HG03159 (cell line): Measurements from ENCODE around the gene MYO3B.
"Not testable (repeated sequence)": the region's sequence is repeated elsewhere in the genome, so short reads cannot be mapped to it uniquely, and the experiment has no call there.

Experiments
- ATAC-seq: cut with Tn5 transposase; IDR thresholded peaks from one replicate; pipeline ENCODE4 v1.9.1; 2021; ENCODE audit warnings: mild to moderate bottlenecking, moderate library complexity; ENCODE audit not compliant: unreplicated experiment

MYO3B gene

GRCh38 chr2:170582751-170583463, 405.0 kb downstream of the MYO3B start:
- no peak for ATAC-seq

- ATAC-seq, result no peak
Measured at GRCh38 chr2:170585067-170585466, 407.1 kb downstream of the MYO3B start.

- no peak for ATAC-seq
Measured at GRCh38 chr2:170586571-170587095, 408.7 kb downstream of the MYO3B start.

- ATAC-seq, result no peak
Measured at GRCh38 chr2:170587117-170587516, 409.2 kb downstream of the MYO3B start.

- ATAC-seq, result no peak
Measured at GRCh38 chr2:170587922-170588321, 410.0 kb downstream of the MYO3B start.

GRCh38 chr2:170588729-170589128, 410.8 kb downstream of the MYO3B start:
- no peak for ATAC-seq

- ATAC-seq, result no peak
Measured at GRCh38 chr2:170596576-170596975, 418.6 kb downstream of the MYO3B start.

GRCh38 chr2:170598067-170598395, 420.1 kb downstream of the MYO3B start:
- no peak for ATAC-seq

- no peak for ATAC-seq
Measured at GRCh38 chr2:170601489-170601888, 423.5 kb downstream of the MYO3B start.

GRCh38 chr2:170605862-170606261, 427.9 kb downstream of the MYO3B start:
- no peak for ATAC-seq

GRCh38 chr2:170607171-170607570, 429.2 kb downstream of the MYO3B start:
- no peak for ATAC-seq

- no peak for ATAC-seq
Measured at GRCh38 chr2:170610615-170611014, 432.7 kb downstream of the MYO3B start.

- ATAC-seq, result not testable (repeated sequence)
Measured at GRCh38 chr2:170618948-170619347, 441.0 kb downstream of the MYO3B start.

- not testable (repeated sequence) for ATAC-seq
Measured at GRCh38 chr2:170635094-170635493, 457.1 kb downstream of the MYO3B start.

GRCh38 chr2:170639635-170640034, 461.7 kb downstream of the MYO3B start:
- no peak for ATAC-seq

GRCh38 chr2:170641961-170642360, 464.0 kb downstream of the MYO3B start:
- no peak for ATAC-seq

- no peak for ATAC-seq
Measured at GRCh38 chr2:170643346-170643745, 465.4 kb downstream of the MYO3B start.

GRCh38 chr2:170647741-170648436, 469.9 kb downstream of the MYO3B start:
- ATAC-seq, result no peak

GRCh38 chr2:170651624-170652325, 473.8 kb downstream of the MYO3B start:
- ATAC-seq, result no peak

GRCh38 chr2:170652637-170653417, 474.9 kb downstream of the MYO3B start:
- ATAC-seq, result no peak

- ATAC-seq, result no peak
Measured at GRCh38 chr2:170656669-170657068, 478.7 kb downstream of the MYO3B start.
